Fibroblast of skin of left biceps (primary cell): ENCODE data around the gene ADCY5.

Experiments
- DNase-seq, 2 experiments: peaks; one replicate each; pipeline ENCODE4 v3.0.0-alpha.2; 2013; ENCODE audit warnings: low read depth in 2 of 2

ADCY5 gene

DNA sequence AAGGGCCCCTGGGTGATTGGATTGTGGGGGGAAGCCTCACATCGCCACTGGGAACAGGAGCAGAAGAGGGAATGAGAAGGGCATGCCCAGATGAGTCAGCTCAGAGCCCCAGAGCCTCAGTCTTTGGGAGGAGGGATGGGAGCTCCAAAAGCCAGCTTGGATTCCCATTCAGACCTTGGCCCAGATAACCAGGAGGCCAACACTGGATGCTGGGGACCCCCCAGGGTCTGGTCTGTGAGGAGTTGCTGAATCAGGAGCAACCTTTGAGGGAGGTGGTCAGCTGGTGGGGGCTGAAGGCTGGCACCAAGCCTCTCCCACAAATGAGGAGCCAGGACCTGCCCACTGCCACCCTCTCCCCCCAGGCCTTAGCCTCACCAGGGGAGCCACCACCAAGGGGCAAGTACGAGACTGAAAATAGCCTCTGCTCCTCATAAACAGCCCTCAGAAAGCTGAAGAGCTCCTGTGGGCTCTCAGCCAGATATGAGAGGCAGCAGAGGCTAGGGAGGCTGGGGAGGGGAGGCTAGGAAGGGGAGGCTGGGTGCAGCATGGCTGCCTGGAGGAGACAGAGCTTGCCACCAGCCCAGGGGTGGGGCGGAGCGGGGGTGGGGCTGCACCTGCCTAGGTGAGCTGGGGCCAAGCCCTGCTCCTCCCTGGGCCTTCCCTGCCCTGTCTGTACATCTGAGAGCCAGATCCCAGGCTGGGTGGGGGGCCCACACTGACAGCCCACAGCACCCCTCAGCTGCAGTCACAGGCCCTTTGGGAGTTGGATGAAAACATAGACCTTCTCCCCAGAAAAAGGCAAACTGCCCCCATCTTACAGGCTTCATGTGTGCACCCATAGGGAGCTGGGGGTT lies 147.3 kb downstream of the ADCY5 start:
- DNase-seq, result no peak

DNA sequence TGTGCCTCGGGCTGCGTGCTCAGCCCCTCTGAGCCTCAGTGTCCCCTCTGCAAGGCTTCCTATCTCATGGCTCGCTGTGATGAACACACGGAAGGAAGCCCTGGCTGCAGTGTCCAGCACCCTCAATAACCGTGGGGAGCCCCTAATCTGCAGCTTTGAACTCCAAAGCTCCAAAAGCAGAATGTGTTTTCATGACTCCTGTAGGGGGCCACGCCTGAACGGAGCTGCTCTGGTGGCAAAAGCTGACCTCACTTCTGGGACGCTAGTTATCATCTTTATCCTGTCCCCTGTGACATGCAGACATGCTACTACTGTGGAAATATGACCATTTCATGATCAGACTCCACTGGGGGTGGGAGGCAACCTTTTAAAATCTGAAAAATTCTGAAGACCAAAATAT lies 148.3 kb downstream of the ADCY5 start:
- DNase-seq, result no peak

- no peak for DNase-seq
These were observed 148.8 kb downstream of the ADCY5 start for GRCh38 chr3:123300056-123300455.

GRCh38 chr3:123299581-123299980 lies 149.3 kb downstream of the ADCY5 start:
- DNase-seq, result no peak

- peak in 1 of 2 experiments; percentile 3 for DNase-seq
These were observed 150.0 kb downstream of the ADCY5 start for GRCh38 chr3:123298903-123299302.

- DNase-seq, result no peak
These were observed 151.3 kb downstream of the ADCY5 start for GRCh38 chr3:123297627-123297899.

GRCh38 chr3:123296836-123297626 lies 151.9 kb downstream of the ADCY5 start:
- no peak for DNase-seq

DNA sequence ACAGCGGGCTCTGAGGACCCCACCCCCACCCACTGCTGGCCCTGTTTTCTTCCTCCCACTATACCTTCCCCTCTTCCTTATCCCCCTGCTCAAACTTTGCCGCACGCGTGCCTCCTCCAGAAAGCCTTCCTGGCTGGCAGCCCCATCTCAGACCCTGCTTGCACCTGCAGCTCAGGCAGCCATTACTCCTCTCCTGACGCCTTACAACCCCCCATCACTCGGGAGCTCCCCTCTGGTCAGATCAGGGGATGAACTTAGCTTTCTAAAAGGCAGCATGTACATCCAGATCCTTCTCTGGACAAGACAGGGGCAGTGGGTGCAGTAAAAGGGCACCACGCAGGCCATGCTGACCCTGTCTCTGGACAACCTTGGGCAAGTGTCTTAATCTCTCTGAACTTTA lies 152.6 kb downstream of the ADCY5 start:
- no peak for DNase-seq

DNA sequence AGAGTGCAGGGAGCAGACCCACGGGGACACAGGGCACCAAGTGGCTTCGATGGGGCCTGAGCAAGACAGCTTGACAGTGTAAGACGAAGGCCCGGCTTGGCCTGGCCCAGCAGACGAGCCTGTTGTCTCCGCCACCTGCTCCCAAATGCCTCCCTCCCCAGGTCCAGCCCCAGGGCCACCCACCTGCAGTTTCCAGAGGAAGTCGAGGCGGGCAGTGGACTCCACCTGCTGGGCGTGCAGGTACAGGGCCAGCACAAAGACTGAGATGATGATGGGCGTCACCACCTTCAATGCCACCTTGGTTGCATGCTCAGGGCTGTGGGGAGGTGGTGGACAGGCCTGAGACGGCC lies 153.0 kb downstream of the ADCY5 start:
- DNase-seq, result no peak

DNA sequence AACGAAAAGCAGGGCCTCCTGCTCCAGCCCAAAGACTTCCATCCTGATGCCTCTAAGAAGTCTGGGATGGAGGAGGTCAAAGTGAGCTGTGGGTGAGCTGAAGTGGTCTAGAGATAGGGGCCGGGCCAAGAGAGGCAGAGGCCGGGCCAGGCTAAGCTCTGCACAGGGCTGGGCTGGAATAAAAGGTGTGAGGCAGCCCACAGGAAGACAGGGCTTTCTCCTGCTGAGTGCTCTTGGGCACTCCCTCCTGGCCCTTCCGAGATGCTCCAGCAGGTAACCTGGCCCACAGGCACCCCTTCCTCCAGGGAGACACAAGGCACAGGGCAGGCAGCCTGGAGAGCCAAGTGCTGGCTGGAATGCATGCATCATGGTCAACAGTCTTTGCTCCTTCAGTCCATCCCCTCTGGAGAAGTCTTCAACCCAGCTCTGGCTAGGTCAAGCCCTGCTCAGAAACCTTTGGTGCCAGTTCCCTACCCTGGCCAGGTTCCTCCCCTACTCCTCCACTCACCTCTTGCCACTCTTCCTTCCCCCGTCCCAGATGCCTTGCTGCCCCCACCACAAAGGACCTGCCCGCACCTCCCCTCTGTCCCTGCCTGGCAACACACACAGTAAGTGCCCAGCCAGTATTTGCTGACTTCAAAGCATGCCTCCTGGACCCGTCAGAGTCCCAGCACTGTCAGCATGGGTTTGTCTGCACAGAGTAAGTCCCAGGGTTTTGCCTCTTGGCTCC lies 153.6 kb downstream of the ADCY5 start:
- DNase-seq, result no peak

DNA sequence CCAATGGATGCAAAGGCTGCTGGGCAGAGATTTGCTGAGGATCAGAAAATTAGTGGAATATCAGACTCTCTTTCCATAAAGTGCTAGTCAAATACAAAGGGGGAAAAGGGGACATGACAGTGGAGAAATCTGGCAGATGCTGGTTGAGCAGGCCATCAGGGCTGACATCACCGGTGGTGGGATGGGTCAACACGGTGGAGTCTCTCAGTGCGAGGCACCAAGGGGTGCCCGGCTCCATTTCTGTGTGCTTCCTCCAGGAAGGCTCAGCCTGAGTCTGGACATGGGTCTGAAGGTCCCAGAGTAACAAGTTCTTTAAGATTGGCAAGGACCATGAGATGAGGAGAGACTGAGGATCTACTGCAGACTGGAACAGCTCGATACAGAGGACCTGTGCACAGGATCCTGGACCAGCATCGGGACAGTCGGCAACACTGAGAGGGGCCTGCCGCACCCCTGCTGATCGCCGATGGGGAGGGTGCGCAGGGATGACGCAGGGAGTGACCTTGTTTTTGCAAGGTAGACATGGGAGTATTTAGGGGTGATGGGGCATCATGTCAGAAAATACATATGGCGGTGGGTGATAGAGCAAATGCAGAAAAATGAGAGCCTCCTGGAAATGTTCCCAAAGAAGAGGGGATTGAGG lies 154.5 kb downstream of the ADCY5 start:
- DNase-seq, result no peak

DNA sequence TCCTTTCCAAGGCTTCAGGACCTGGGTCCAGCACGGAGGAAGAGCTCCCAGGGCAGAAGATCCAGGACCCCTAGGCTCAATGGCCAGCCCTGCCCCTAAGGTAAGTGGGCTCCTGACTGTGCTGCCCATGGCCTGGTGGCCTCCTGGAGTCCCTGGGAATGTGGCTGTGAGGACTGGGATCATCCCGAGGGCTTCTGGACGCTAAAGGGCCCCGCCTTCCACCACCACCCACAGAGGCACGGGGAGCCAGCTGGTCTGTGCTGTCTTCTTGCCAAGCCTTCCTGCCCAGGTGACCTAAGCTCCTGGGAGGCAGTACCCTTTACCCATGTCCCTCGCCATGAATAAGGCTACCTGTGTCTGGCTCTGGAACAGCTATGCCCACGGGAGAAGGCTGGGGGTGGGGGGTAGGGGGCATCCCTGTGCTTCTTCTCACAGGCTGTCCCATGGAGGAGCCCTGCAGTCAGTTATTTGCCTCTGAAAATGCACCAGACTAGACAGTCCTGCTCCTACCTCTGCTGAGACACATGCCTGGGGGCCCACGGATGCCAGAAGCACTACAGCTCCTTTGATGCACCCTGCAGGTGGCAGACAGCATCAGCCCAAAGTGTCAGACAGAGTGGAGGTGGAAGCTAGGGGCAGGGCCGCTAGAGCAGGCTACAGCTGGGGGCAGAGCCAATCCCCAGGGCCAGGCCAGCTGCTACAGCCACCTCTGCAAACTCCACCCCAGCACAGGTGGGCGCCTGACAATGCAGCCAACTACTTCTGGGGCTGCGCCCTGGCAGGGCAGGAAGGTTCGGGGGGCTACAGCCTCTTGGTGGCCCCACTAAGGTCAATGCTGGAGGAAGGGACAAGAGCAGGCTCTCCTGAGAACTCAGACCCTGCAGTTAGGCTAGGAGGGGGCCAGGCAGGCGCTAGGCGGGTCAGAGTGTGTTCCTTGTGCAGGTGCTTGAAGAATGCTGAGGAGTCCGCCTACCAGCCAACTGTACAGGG lies 156.3 kb downstream of the ADCY5 start:
- no peak for DNase-seq

GRCh38 chr3:123291404-123291803 lies 157.5 kb downstream of the ADCY5 start:
- DNase-seq, result no peak

GRCh38 chr3:123290962-123291361 lies 157.9 kb downstream of the ADCY5 start:
- DNase-seq, result no peak

- DNase-seq, result no peak
These were observed 158.6 kb downstream of the ADCY5 start for GRCh38 chr3:123290107-123290930.

GRCh38 chr3:123289391-123290106 lies 159.3 kb downstream of the ADCY5 start:
- no peak for DNase-seq

GRCh38 chr3:123287962-123288302 lies 161.0 kb downstream of the ADCY5 start:
- DNase-seq, result no peak

DNA sequence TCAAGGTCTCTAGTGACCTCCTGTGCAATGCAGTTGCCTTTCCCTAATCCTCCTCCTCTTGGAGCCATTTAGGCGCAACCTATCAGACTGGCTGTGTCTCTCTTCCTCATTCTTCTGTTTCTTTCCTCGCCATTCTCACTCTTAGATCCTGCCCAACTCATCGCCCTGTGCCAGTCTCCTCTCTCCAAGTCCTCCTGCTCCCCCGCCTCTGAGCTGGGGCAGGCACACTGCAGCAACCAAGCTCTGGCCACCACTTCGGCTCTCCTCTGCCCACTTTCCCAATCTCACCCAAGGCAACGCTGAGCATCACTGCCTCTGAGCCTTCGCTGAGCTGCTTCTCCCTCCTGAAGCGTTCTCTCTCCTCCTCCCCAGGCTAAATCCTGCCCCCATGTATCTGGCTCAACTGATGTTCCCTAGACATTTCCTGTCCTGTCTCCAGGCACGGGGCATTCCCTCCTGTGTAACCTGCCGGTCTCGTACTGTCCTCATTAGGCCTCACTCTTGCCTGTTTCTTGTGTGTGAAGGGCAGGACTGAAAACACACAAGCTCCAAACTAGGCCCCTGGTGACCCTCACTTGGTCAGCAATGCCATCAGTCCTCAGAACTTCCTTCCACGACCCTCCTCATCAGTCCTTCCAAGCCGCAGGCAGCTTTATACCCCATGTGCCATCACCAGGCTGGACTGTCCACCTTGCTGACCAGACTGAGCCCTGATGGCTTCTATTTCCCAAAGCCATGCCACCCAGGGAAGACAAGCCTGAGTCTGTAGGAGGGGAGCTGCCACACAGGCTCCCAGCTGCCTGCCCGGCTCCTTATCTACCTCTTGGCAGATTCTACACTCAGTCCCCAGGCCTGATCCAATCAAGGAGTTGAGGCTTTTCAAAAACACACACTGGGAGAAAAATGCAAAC lies 161.6 kb downstream of the ADCY5 start:
- DNase-seq, result no peak
